NCI-H1436 (cell line): ENCODE measurements around the gene RGS10.
"Not testable (repeated sequence)": the region's sequence is repeated elsewhere in the genome, so short reads cannot be mapped to it uniquely, and the experiment has no call there.

Source experiments
- DNase-seq: peaks from one replicate; lab custom pipeline; 2025; lab: John Stamatoyannopoulos, UW

RGS10 gene

DNA sequence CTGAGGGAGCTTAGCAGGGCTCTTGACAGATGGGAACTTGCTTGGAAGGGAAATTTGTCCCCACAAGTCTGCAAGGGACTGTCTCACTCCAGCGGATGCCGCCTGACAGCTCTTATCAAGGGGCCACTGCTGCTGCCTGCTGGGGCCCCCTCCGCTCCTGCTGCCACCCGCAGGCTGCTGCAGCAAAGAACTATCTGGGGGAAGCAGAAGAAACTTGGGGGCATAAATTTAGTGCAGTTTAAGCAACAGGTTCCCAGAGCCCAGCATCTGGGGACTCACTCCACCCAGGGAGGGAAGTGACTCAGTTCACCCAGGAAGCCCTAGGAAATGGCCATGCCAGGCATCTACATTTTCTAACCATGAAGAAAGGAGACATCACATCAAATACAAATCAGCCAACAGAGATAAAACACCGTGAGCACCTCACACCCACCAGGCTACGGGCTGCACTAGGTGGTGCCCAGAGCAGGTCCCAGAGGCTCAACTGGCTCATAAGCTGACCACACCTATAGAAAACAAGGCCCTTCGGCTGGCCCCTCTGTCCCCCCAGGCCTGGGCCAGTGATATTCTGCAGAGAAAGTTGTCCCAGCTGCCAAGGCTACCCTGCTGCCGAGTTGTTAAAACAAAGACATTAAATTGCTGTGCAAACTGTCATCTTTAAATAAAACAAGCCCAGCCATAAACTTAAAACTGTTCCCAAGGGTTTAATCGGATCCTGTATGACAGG lies 3.7 kb downstream of the RGS10 start:
- DNase-seq = no peak

GRCh38 chr10:119537953-119538630 lies 4.4 kb downstream of the RGS10 start:
- no peak for DNase-seq

DNA sequence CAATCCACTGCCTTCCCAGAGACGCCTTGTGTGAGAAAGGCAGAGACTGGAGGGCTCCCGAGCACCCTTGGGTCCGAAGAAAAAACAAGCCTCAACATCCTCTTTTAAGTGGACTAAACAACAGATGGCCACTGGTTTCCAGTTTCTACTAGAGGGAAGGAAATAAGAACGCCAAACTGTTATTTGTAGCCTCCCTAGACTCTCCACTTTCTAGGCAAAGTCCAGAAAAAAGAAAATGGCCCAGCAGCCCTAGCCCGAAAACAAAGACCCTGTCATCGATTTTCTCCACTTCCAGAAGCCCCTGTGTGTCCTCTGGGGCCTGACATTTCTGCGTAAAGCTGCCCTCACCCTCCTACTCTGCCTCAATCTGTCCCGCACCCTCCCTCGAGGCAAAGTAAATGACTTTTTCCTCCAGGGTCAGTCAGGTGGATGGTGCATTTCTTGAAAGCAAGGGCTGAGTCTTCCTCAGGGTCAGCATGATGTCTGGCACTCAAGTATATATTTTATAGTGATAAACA lies 6.0 kb downstream of the RGS10 start:
- DNase-seq = no peak

- no peak for DNase-seq
Measured at GRCh38 chr10:119535837-119536507, 6.5 kb downstream of the RGS10 start.

GRCh38 chr10:119535305-119535704 lies 7.2 kb downstream of the RGS10 start:
- no peak for DNase-seq

- no peak for DNase-seq
Measured at GRCh38 chr10:119533473-119533872, 9.0 kb downstream of the RGS10 start.

DNA sequence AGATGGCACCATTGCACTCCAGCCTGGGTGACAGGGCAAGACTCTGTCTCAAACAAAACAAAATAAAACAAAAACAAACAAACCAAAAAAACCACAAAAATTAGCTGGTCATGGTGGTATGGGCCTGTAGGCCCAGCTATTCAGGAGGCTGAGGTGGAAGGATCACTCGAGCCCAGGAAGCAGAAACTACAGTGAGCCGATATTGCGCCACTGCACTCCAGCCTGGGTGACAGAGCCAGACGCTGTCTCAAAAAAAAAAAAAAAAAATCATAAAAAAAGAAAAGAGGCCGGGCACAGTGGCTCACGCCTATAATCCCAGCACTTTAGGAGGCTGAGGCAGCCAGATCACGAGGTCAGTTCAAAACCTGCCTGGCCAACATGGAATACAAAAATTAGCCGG lies 9.7 kb downstream of the RGS10 start:
- DNase-seq = not testable (repeated sequence)

DNA sequence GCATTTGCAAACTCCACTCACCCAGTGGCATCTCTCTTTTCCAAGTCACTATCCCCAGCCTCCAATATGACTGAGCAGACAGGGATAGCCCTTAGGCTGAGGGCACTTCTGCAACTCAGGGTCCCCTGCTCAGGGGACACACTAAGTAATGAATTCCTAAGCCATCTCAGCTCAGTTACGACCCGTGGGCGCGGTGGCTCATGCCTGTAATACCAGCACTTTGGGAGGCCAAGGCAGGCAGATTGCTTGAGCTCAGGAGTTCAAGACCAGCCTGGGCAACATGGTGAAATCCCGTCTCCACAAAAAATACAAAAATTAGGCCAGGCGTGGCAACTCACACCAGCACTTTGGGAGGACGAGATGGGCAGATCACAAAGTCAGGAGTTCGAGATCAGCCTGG lies 10.3 kb downstream of the RGS10 start:
- DNase-seq = not testable (repeated sequence)

- no peak for DNase-seq
Measured at GRCh38 chr10:119531067-119531466, 11.5 kb downstream of the RGS10 start.

DNA sequence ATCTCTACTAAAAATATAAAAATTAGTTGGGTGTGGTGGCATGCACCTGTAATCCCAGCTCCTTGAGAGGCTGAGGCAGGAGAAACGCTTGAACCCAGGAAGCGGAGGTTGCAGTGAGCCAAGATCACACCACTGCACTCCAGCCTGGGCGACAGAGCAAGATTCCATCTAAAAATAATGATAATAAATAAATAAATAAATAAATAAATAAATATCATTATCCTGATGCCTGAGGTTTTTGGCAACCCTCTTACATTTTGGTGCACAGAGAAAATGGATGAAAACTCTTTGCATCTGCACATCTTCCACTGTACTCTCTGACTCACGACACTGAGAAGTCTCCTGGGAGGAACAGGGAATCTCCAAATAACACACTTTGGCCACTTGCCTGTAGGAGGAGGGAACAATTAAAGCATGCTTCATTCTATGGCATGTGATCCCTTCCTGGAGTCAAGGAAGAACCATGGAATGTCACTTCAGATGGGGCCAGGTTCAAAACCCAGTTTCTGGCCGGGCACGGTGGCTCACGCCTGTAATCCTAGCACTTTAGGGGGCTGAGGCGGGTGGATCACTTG lies 13.8 kb downstream of the RGS10 start:
- not testable (repeated sequence) for DNase-seq

GRCh38 chr10:119526621-119527592 lies 15.6 kb downstream of the RGS10 start:
- no peak for DNase-seq

DNA sequence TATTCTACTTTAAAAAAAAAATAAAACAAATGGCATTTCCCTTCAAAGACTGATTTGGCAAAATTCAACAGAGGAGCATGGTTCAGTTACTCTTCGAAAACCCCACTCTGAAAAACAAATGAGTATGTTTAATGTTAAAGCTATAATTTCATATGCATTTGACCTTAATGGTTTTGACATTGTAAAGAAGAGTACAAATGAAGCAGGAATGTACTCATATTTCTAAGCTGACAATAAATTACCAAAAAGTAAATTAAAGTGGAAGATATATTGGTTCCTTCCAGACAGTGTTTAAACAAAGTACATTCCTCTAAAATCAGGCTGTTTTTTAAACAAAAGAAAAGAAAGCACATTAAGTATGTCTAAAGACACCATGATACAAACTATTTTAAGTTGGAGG lies 16.4 kb downstream of the RGS10 start:
- DNase-seq = no peak

DNA sequence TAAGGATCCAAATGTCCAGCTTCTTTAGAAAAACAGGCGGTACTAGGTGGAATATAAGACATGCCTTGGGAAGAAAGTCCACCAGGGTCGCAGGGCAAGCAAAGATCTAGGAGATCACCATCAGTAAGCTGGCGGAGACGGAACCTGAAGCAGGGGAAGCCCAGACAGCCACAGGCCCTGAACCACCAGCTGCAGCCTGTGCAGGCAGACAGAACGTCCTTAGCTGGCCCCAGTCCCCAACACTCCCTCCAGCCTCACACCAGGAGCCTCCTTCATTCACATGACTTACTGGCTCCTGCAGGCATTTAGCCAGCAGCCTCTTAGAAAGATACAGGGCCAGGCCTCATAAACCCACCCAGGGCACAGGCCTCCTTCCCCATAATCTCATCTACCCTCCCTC lies 17.4 kb downstream of the RGS10 start:
- no peak for DNase-seq

GRCh38 chr10:119524720-119525070 lies 17.8 kb downstream of the RGS10 start:
- no peak for DNase-seq

- no peak for DNase-seq
Measured at GRCh38 chr10:119523895-119524719, 18.4 kb downstream of the RGS10 start.

DNA sequence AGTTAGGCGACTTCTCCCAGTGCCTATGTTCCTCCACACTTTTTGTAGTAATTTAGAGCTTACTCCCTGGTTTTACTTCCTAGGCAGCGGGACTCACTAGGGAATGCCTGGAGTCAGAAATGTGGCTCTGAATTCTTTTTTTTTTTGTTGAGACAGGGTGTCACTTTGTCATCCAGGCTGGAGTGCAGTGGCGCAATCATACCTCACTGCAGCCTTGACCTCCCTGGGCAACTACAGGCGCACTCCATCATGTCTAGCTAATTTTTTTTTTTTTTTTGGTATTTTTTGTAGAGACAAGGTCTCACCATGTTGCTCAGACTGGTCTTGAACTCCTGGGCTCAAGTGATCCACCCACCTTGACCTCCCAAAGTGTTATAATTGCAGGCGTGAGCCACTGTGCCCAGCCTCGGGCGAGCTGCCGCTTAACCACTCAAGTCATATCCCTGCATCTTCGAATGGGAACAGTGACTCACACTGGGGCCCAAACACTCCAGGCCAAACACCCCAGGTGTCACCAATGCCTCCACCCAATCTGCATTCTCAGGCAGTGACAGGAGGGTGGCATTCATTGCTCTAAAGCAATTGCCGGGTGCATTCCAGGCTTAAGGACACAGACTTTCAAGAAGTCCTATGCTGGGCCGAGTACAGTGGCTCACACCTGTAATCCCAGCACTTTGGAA lies 19.6 kb downstream of the RGS10 start:
- no peak for DNase-seq

DNA sequence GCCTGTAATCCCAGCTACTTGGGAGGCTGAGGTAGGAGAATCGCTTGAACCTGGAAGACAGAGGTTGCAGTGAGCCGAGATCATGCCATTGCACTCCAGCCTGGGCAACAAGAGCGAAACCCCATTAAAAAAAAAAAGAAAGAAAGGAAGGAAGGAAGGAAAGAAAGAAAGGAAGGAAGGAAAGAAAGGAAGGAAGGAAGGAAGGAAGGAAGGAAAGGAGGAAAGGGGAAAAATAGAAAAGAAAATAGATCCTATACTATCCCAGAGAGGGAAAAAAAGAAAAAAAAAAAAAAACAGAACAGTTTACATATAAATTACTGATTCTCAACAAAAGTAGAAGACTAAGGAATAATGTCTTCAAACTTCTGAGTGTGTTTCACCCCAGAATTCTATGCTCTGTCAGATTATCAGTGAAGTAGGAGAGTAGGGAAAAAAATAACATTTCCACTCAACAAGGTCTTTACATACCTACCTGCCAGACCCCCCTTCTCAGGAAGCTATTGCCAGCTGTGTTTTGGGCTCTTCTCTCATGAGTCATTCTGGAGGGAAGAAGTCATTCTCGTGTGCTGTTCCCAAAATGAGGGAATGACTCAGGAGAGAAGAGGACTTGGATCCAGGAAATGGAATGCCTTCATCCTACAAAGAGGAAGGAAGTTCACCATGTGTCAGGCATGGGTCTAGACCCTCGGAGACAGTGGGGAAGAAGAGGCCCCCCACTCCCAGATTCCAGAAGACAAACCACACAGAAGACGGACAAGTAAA lies 20.9 kb downstream of the RGS10 start:
- no peak for DNase-seq

DNA sequence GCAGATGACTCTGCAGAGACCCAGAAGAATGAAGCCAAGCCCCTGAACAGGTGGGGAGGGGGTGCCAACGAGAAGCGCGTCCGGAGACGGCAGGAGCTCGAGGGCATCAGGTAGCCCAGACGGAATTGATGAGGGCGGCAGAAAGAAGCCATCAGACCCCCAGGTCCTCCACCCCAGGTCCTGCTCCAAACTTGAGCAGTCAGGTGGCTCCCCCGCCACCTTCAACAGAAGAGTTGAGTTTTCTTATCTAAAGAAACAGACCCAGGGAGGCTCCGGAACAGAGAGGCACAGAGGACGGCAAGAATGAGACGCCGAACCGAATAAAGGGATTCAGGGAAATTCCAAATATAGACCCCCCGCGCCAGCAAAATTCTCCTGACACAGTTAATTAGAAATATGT lies 22.2 kb downstream of the RGS10 start:
- DNase-seq = no peak

DNA sequence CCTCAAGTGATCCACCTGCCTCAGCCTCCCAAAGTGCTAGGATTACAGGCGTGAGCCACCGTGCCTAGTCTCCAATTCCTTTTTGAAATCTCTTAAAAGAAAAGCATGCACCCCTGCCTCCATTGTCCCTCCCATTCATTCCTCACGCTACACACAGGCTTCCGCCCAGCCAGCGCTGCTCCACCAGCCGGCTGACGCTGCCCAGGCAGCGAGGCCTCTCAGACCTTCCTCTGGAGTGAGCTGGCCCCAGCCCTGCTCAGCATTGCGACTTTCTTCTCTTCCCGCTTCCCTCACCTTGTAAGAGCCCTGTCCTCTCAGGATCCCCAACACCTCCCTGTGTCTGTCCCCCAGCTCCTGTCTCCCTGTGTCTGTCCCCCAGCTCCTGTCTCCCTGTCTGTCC lies 23.6 kb downstream of the RGS10 start:
- DNase-seq = no peak
